A549 (cell line): Measurements from ENCODE around the gene MYO3A. TPM values are rescaled to one million over a fixed set of nuclear protein-coding genes. Genes with fewer than 3 reads are reported as not detected.

Source experiments
- ATAC-seq, 2 experiments: fragments of 200-7000 bp in 1 of 2; fragments of >200 bp in 1 of 2; cut with Nextera tagmentation in 1 of 2; cut with Tn5 transposase in 1 of 2; 3 replicates each; pipeline versions ENCODE4 v1.8.0 to v1.9.1; 2018 to 2020; ENCODE audit warnings: mild to moderate bottlenecking in 1 of 2, moderate library complexity in 1 of 2
- CTCF ChIA-PET: fragments of 300-600 bp; sonication (Branson Sonifier 250); formaldehyde crosslinking; extraction: SDS; loops from one replicate; lab custom pipeline; 2021; ENCODE audit warnings: antibody characterized with exemption, inconsistent platforms; lab: Yijun Ruan, JAX
- POLR2A ChIA-PET: fragments of 350-600 bp; formaldehyde crosslinking; extraction: SDS; loops from one replicate; lab custom pipeline; 2021; ENCODE audit warnings: antibody characterized with exemption, inconsistent platforms; lab: Yijun Ruan, JAX
- DNase-seq, 2 experiments: peaks; one replicate each; pipeline versions ENCODE4 v3.0.0 to v3.0.0-alpha.2; 2011 to 2016; ENCODE audit warnings: low read depth in 1 of 2, low spot score in 1 of 2
- FAIRE-seq: peaks from 2 replicates; lab custom pipeline; 2011; peaks lifted over from hg19 to GRCh38; lab: Jason Lieb, UNC
- H3K27ac ChIP-seq, 2 experiments: fragments of >200 bp; sonication (Bioruptor Twin); formaldehyde crosslinking; 3 replicates each; pipeline ENCODE4 v1.5.1; 2016 to 2017
- H3K4me1 ChIP-seq: fragments of >200 bp; sonication (Bioruptor Twin); formaldehyde crosslinking; 3 replicates; pipeline ENCODE4 v1.6.1; 2016
- H3K4me2 ChIP-seq: fragments of >200 bp; sonication (Bioruptor Twin); formaldehyde crosslinking; 3 replicates; pipeline ENCODE4 v1.6.1; 2016
- H3K4me3 ChIP-seq: fragments of >200 bp; sonication (Bioruptor Twin); formaldehyde crosslinking; 3 replicates; pipeline ENCODE4 v1.5.1; 2016
- H3K9me3 ChIP-seq: fragments of >200 bp; sonication (Bioruptor Twin); formaldehyde crosslinking; 3 replicates; pipeline ENCODE4 v1.6.1; 2016
- BCL3 ChIP-seq: fragments of >200 bp; sonication (Bioruptor Twin); formaldehyde crosslinking; IDR thresholded peaks from 3 replicates; pipeline ENCODE4 v1.6.1; 2016
- BHLHE40 ChIP-seq: IDR thresholded peaks from 2 replicates; pipeline ENCODE4 v1.6.1; 2012; ENCODE audit warnings: low read depth, low read length, inconsistent platforms
- CBX8 ChIP-seq: fragments of 200-600 bp; sonication (generic); IDR thresholded peaks from 2 replicates; pipeline ENCODE4 v1.6.1; 2016
- CEBPB ChIP-seq, 2 experiments: fragments of >200 bp in 1 of 2; sonication (Bioruptor Twin) in 1 of 2; formaldehyde crosslinking in 1 of 2; IDR thresholded peaks; 2 replicates each; pipeline ENCODE4 v1.6.1; 2012 to 2016
- CHD2 ChIP-seq: fragments of 150-350 bp; IDR thresholded peaks from 2 replicates; pipeline ENCODE4 v1.6.1; 2014; ENCODE audit warnings: low read length; ENCODE audit not compliant: partially characterized antibody
- CHD4 ChIP-seq: fragments of 200-600 bp; sonication (generic); IDR thresholded peaks from 2 replicates; pipeline ENCODE4 v1.6.1; 2016; ENCODE audit warnings: antibody characterized with exemption, mild to moderate bottlenecking, borderline replicate concordance
- EHF ChIP-seq: fragments of 250-450 bp; sonication (Bioruptor Pico); IDR thresholded peaks from 2 replicates; pipeline ENCODE4 v1.5.0; 2020; ENCODE audit warnings: mild to moderate bottlenecking
- EHMT2 ChIP-seq: fragments of 200-600 bp; sonication (generic); IDR thresholded peaks from 2 replicates; pipeline ENCODE4 v1.6.1; 2016; ENCODE audit warnings: antibody characterized with exemption, low read depth, mild to moderate bottlenecking, moderate library complexity
- ELK1 ChIP-seq: fragments of 150-350 bp; IDR thresholded peaks from 2 replicates; pipeline ENCODE4 v1.6.1; 2014; ENCODE audit warnings: low read depth, mild to moderate bottlenecking, low read length
- ESRRA ChIP-seq: fragments of 150-350 bp; IDR thresholded peaks from 2 replicates; pipeline ENCODE4 v1.6.1; 2014; ENCODE audit warnings: mild to moderate bottlenecking, low read length, borderline replicate concordance
- FOSB ChIP-seq: fragments of 250-450 bp; sonication (Bioruptor Pico); IDR thresholded peaks from 2 replicates; pipeline ENCODE4 v1.5.0; 2020; ENCODE audit warnings: mild to moderate bottlenecking, moderate library complexity
- FOXS1 ChIP-seq: fragments of 250-450 bp; sonication (Bioruptor Pico); IDR thresholded peaks from 2 replicates; pipeline ENCODE4 v1.5.0; 2020; ENCODE audit warnings: mild to moderate bottlenecking, moderate library complexity
- HDAC2 ChIP-seq: fragments of 200-600 bp; sonication (generic); IDR thresholded peaks from 2 replicates; pipeline ENCODE4 v1.6.1; 2016
- HES2 ChIP-seq: fragments of >200 bp; sonication (Bioruptor Twin); formaldehyde crosslinking; IDR thresholded peaks from 2 replicates; pipeline ENCODE4 v1.6.1; 2016
- HOXA7 ChIP-seq: fragments of 250-450 bp; sonication (Bioruptor Pico); IDR thresholded peaks from 2 replicates; pipeline ENCODE4 v1.5.0; 2020; ENCODE audit warnings: mild to moderate bottlenecking, moderate library complexity
- HOXB13 ChIP-seq: fragments of 250-450 bp; sonication (Bioruptor Pico); IDR thresholded peaks from 2 replicates; pipeline ENCODE4 v1.5.0; 2020; ENCODE audit warnings: low read depth, mild to moderate bottlenecking, moderate library complexity
- HOXB5 ChIP-seq: fragments of 250-450 bp; sonication (Bioruptor Pico); IDR thresholded peaks from 2 replicates; pipeline ENCODE4 v1.5.0; 2020; ENCODE audit warnings: mild to moderate bottlenecking, moderate library complexity
- JUN ChIP-seq, 2 experiments: fragments of >200 bp; sonication (Bioruptor Twin); formaldehyde crosslinking; IDR thresholded peaks; 2 replicates in 1 of 2; 3 replicates in 1 of 2; pipeline ENCODE4 v1.6.1; 2016 to 2017
- KDM1A ChIP-seq: fragments of 200-600 bp; sonication (generic); IDR thresholded peaks from 2 replicates; pipeline ENCODE4 v1.6.1; 2016; ENCODE audit warnings: low read depth, mild to moderate bottlenecking
- KDM5A ChIP-seq: fragments of 200-600 bp; sonication (generic); IDR thresholded peaks from 2 replicates; pipeline ENCODE4 v1.6.1; 2016; ENCODE audit warnings: antibody characterized with exemption, mild to moderate bottlenecking
- MYC ChIP-seq: IDR thresholded peaks from 2 replicates; pipeline ENCODE4 v1.6.1; 2012; ENCODE audit warnings: mild to moderate bottlenecking, inconsistent platforms, low read length, improper control_type of control experiment, borderline replicate concordance
- NFE2L2 ChIP-seq: fragments of 150-350 bp; conservative IDR thresholded peaks from 2 replicates; pipeline ENCODE4 v1.6.1; 2014; ENCODE audit warnings: low read length
- NR3C1 ChIP-seq: fragments of >200 bp; sonication (Bioruptor Twin); formaldehyde crosslinking; IDR thresholded peaks from 3 replicates; pipeline ENCODE4 v1.6.1; 2017
- POLR2A ChIP-seq: IDR thresholded peaks from 2 replicates; pipeline ENCODE4 v1.6.1; 2012; ENCODE audit warnings: mild to moderate bottlenecking, low read length
- POLR2AphosphoS2 ChIP-seq: conservative IDR thresholded peaks from 2 replicates; pipeline ENCODE4 v1.6.1; 2012; ENCODE audit warnings: low read length, improper control_type of control experiment, inconsistent platforms
- RAD21 ChIP-seq, 2 experiments: fragments of >200 bp in 1 of 2; sonication (Bioruptor Twin) in 1 of 2; formaldehyde crosslinking in 1 of 2; IDR thresholded peaks in 1 of 2; conservative IDR thresholded peaks in 1 of 2; 2 replicates in 1 of 2; 3 replicates in 1 of 2; pipeline ENCODE4 v1.6.1; 2012 to 2018; ENCODE audit warnings: inconsistent platforms in 1 of 2
- TFCP2L1 ChIP-seq: fragments of 250-450 bp; sonication (Bioruptor Pico); IDR thresholded peaks from 2 replicates; pipeline ENCODE4 v1.5.0; 2021; ENCODE audit warnings: mild to moderate bottlenecking
- TP53 ChIP-seq: fragments of 250-450 bp; sonication (Bioruptor Pico); IDR thresholded peaks from 2 replicates; pipeline ENCODE4 v1.5.0; 2021; ENCODE audit warnings: mild to moderate bottlenecking, moderate library complexity
- ZC3H11A ChIP-seq: fragments of 450-650 bp; IDR thresholded peaks from 2 replicates; pipeline ENCODE4 v1.6.1; 2014; ENCODE audit warnings: antibody characterized with exemption, mild to moderate bottlenecking
- ZNF302 ChIP-seq: fragments of 250-450 bp; sonication (Bioruptor Pico); IDR thresholded peaks from 2 replicates; pipeline ENCODE4 v1.9.0; 2021; ENCODE audit warnings: inconsistent platforms, mild to moderate bottlenecking, moderate library complexity
- ZSCAN20 ChIP-seq: fragments of 250-450 bp; sonication (Bioruptor Pico); IDR thresholded peaks from 2 replicates; pipeline ENCODE4 v1.8.0; 2022; ENCODE audit warnings: mild to moderate bottlenecking, moderate library complexity
- WGBS: methylation state at CpG from one replicate; pipeline ENCODE4 v1.1.6; 2017; ENCODE audit errors: missing lambda C conversion rate; 5-methylcytosine and 5-hydroxymethylcytosine counted together
- polyA plus RNA-seq, 4 experiments: library from polyadenylated mRNA; depleted of rRNA in 3 of 4; stranded (reverse); fragments of >200 nt; fragmentation: RNase III in 1 of 4; extraction: RNeasy Plus Mini Kit Qiagen cat#74134 plus additional on column Dnase treatment in 1 of 4; gene quantifications; 2 replicates in 3 of 4; 3 replicates in 1 of 4; pipeline ENCODE4 v1.2.3, GENCODE V29; 2011 to 2017

Gene MYO3A
- polyA plus RNA-seq, 2 of the 4 experiments (the other 2 are of a cell fraction), result not detected

GRCh38 chr10:26064106-26064505 lies 130.1 kb downstream of the MYO3A start:
- H3K4me1 ChIP-seq, result no peaks in the 10 kb centered on the region
- CTCF ChIA-PET, result no interaction called here
- no peak overlapping the region for H3K4me3 ChIP-seq
- H3K9me3 ChIP-seq, result no peaks in the 10 kb centered on the region
- no peak for TF ChIP-seq NFE2L2
- no peak for TF ChIP-seq KDM1A
- no peak for TF ChIP-seq HOXB5
- no peak for TF ChIP-seq EHMT2
- TF ChIP-seq FOSB (CRISPR knock-in tag), result no peak
- no peak for TF ChIP-seq CEBPB (IDR thresholded peaks at IDR 0.05)
- no peak for TF ChIP-seq JUN (IDR thresholded peaks at IDR 0.05)
- no peak for TF ChIP-seq ZNF302 (CRISPR knock-in tag)
- TF ChIP-seq CHD2, result no peak
- TF ChIP-seq HOXA7 (CRISPR knock-in tag), result no peak
- TF ChIP-seq FOXS1 (CRISPR knock-in tag), result no peak
- no peak for TF ChIP-seq ELK1
- TF ChIP-seq NR3C1, result no peak
- TF ChIP-seq POLR2AphosphoS2, result no peak
- no peak for TF ChIP-seq KDM5A
- no peak for TF ChIP-seq HES2
- TF ChIP-seq CBX8, result no peak
- no peak for TF ChIP-seq EHF (CRISPR knock-in tag)
- TF ChIP-seq HDAC2, result no peak
- no peak overlapping the region for H3K27ac ChIP-seq
- FAIRE-seq (no peak), DNase-seq (no peak), ATAC-seq (no peak)
- H3K4me2 ChIP-seq, result no peak overlapping the region
- POLR2A ChIA-PET, result no interaction called here

DNA sequence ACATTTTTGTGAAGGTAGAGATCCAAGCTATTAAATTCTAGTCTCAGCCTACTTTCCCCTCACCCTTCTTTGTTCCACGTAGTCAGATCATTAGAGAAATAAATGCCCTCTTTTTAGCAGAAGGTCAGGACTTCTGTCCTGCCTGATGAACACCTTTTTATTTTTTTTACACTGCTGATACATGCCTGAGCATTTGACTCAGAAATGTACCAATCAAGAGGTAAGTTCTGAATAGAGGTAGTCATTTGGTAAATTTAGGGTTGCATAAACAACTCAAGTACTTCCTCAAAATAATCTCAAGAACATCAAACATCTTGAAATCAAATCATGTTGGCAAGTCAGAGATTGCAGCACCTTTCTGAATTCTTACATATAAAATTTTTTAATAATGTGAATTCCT lies 133.7 kb downstream of the MYO3A start:
- ChIA-PET CTCF (no interaction called here), POLR2A (no interaction called here)
- no peak overlapping the region for H3K4me2 ChIP-seq
- no peaks in the 10 kb centered on the region for H3K9me3 ChIP-seq
- FAIRE-seq (no peak), ATAC-seq (no peak), DNase-seq (no peak)
- no peak overlapping the region for H3K4me3 ChIP-seq
- H3K4me1 ChIP-seq, result no peaks in the 10 kb centered on the region
- TF ChIP-seq BHLHE40 (no peak), MYC (no peak), BCL3 (no peak), ZSCAN20 (CRISPR knock-in tag) (no peak), TP53 (CRISPR knock-in tag) (no peak), POLR2A (no peak), ZC3H11A (no peak), CEBPB (IDR thresholded peaks at IDR 0.05) (no peak), RAD21 (conservative IDR thresholded peaks at IDR 0.05 in 1 of 2, IDR thresholded peaks at IDR 0.05 in 1 of 2) (no peak), HOXB5 (no peak), HDAC2 (no peak), HOXB13 (CRISPR knock-in tag) (no peak), FOSB (CRISPR knock-in tag) (no peak), ESRRA (no peak), TFCP2L1 (no peak), CHD4 (no peak)
- H3K27ac ChIP-seq, result no peak overlapping the region
- 0% methylated on average over 1 of the region's 1 CpG for WGBS
